AG10803 (cell line): ENCODE measurements around the gene PLXNB2.

ENCODE experiments used
- DNase-seq: peaks from one replicate; pipeline ENCODE4 v3.0.0; 2010; ENCODE audit warnings: low read depth
- H3K4me3 ChIP-seq: 2 replicates; pipeline ENCODE4 v1.5.1; 2011; ENCODE audit warnings: mild to moderate bottlenecking, low read length, control low read depth
- CTCF ChIP-seq: conservative IDR thresholded peaks from 2 replicates; pipeline ENCODE4 v1.5.1; 2011; ENCODE audit warnings: mild to moderate bottlenecking, low read length, control low read depth, inconsistent platforms

The PLXNB2 gene

DNA sequence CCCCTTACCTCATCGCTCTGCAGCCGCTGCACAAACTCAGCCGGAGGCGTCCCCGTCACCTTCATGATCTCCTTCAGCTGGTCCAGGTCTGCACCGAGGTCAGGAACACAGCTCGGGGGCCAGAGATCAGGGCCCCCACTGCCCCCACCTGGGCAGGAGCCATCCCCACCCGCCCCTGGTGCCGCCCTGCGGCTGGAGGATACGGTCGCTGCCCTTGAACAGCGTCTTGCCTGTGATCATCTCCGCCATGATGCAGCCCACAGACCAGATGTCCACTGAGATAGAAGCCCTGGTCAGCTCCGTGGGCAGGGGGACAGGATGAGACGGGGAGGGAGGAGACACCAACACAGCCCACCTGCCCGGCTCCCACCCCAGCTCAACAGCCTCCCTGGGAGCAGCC, 51.8 kb downstream of the PLXNB2 start:
- no peak for DNase-seq

GRCh38 chr22:50255099-50255498, 52.3 kb downstream of the PLXNB2 start:
- TF ChIP-seq CTCF, result no peak
- no peak for DNase-seq
- H3K4me3 ChIP-seq, result no peak overlapping the region

More for the DNA sequence above, 51.8 kb downstream of the PLXNB2 start:
- H3K4me3 ChIP-seq, result no peak overlapping the region
- TF ChIP-seq CTCF, result no peak

GRCh38 chr22:50253941-50254340, 53.5 kb downstream of the PLXNB2 start:
- no peak overlapping the region for H3K4me3 ChIP-seq
- no peak for DNase-seq
- no peak for TF ChIP-seq CTCF

DNA sequence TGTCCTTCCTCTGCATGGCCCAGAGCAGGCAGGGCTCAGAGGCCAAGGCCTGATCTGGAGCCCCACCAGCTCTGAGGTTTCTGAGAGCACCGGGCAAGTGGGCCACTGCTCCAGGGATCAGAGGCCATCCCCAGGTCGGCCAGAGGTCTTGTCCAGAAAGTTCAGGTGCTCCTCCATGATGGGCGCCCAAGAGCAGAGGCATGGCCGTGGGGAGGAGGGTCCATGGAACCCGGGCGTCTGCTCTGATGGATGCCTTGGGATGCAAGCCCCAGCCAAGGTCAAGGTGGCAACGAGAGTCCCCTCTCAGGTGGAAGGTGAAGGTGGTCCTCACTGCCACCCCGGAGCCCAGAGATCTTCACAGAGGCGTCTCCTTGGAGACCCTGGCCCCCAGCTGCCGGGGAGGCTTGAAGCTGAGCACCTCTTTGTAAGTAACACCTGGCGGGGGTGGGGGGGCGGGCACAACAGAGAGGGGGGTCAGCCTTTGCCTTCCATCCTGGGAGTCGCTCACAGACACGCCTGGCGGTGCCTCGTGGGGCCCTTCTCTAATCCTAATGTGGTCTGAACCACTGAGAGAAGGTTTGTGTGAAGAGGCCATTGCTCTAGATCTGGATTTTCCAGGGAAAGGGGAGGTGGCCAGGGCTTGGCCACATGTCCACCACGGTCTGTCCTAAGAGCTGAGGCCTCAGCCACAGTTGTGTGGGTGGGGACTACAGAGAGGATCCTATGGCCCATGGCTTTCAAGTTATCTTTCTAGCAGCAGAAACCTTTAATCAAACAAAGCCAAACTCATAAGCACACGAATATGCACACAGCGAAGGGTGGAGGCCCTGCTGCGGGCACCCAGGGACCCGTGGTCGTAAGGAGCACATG, 54.2 kb downstream of the PLXNB2 start:
- TF ChIP-seq CTCF, result no peak
- DNase-seq, result no peak
- H3K4me3 ChIP-seq, result no peak overlapping the region

DNA sequence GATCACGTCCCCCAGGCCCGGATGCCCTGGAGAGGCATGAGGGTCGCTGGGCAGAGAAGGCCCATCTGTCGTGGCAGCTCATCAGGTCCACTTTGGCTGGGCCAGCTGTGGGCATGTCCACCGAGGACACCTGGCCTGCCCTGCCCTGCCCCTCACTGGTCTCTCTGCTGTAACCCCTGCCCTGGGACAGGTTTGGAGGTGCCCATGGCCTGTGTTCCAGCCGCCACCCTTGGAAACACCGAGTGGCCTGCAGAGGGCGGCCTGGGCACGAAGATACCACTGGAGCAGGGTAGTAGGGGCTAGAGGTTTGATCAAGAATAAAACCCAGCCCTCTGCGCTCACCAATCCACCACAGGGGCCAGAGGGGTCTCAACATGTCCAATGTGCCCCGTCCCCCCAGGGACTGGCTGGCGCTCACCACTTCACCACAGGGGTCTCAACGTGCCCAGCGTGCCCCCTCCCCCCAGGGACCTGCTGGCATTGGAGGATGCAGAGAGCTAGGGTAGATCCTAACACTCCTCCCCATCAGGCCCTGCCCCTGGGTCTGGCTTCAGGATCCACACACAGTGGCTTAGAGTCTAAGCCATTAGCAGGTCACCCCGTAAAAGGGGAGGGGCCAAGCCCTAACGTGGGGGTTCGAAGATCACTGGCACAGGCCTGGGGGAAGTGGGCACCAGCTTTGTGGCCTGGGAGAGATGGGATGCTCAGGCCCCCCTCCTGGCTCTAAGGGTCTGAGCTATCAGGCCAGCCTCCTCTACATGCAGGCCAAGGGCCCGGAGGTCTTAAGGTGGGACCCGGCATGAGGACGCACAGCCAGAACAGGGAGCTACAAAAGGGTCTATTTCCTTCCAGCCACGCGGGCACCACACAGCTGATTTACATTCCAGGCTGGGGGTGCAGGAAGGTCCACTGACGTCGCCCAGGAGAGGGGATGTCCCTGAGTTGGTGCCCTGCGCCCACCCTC, 55.1 kb downstream of the PLXNB2 start:
- H3K4me3 ChIP-seq, result no peak overlapping the region
- TF ChIP-seq CTCF, result peak; percentile 69
- DNase-seq, result peak; percentile 62

GRCh38 chr22:50251477-50252081, 55.9 kb downstream of the PLXNB2 start:
- DNase-seq, result no peak
- no peak for TF ChIP-seq CTCF
- no peak overlapping the region; the same call in none of the 2 replicates for H3K4me3 ChIP-seq
